ENCODE data around the gene HMGXB3.

Gene HMGXB3

GRCh38 chr5:150033334-150033733, 32.8 kb downstream of the HMGXB3 start:
- no peaks in the 10 kb centered on the region for H3K27me3 ChIP-seq (ENCODE audit: low read length)
- peaks cover 38% of the 10 kb centered on the region for H3K36me3 ChIP-seq (ENCODE audit: low read length)
- H3K4me2 ChIP-seq (ENCODE audit: low read depth, low read length, poor library complexity, severe bottlenecking): no peak overlapping the region
- no peak overlapping the region for H3K9ac ChIP-seq (ENCODE audit: low read length)
- no peaks in the 10 kb centered on the region for H3K79me2 ChIP-seq (ENCODE audit: insufficient read depth, low read length)
- no peaks in the 10 kb centered on the region for H3K9me3 ChIP-seq (ENCODE audit: insufficient read depth, low read length)
- H3K9me2 ChIP-seq (replicated peaks; ENCODE audit: insufficient read depth, low read length): no peaks in the 10 kb centered on the region
- H4K20me1 ChIP-seq (ENCODE audit: low read depth, low read length): no peaks in the 10 kb centered on the region
- H2AFZ ChIP-seq (ENCODE audit: low read depth, low read length, severe bottlenecking): no peak overlapping the region
- TF ChIP-seq CTCF (IDR thresholded peaks at IDR 0.05; ENCODE audit: insufficient read depth, low read length, poor library complexity, severe bottlenecking) (no peak), EZH2phosphoT487 (conservative IDR thresholded peaks at IDR 0.05; ENCODE audit: low read length) (no peak)
- no peak overlapping the region for H3K27ac ChIP-seq (ENCODE audit: low read depth, low read length)
- H3F3A ChIP-seq (ENCODE audit: insufficient read depth): no peaks in the 10 kb centered on the region; the same call in 1 of the 2 replicates
- H3K4me3 ChIP-seq (ENCODE audit: insufficient read depth, low read length, poor library complexity, severe bottlenecking): no peak overlapping the region

GRCh38 chr5:150034662-150035061, 34.1 kb downstream of the HMGXB3 start:
- Histone ChIP-seq H3K27ac (ENCODE audit: low read depth, low read length) (no peak overlapping the region), H3F3A (ENCODE audit: insufficient read depth) (no peaks in the 10 kb centered on the region; the same call in 1 of the 2 replicates), H3K9me2 (replicated peaks; ENCODE audit: insufficient read depth, low read length) (no peaks in the 10 kb centered on the region), H3K79me2 (ENCODE audit: insufficient read depth, low read length) (no peaks in the 10 kb centered on the region), H3K4me2 (ENCODE audit: low read depth, low read length, poor library complexity, severe bottlenecking) (no peak overlapping the region), H3K36me3 (ENCODE audit: low read length) (peaks cover 41% of the 10 kb centered on the region; the same call in 1 of the 2 replicates), H3K27me3 (ENCODE audit: low read length) (no peaks in the 10 kb centered on the region), H3K9ac (ENCODE audit: low read length) (no peak overlapping the region), H4K20me1 (ENCODE audit: low read depth, low read length) (no peaks in the 10 kb centered on the region), H2AFZ (ENCODE audit: low read depth, low read length, severe bottlenecking) (no peak overlapping the region), H3K4me3 (ENCODE audit: insufficient read depth, low read length, poor library complexity, severe bottlenecking) (no peak overlapping the region), H3K9me3 (ENCODE audit: insufficient read depth, low read length) (no peaks in the 10 kb centered on the region)
- TF ChIP-seq EZH2phosphoT487 (conservative IDR thresholded peaks at IDR 0.05; ENCODE audit: low read length): no peak
- TF ChIP-seq CTCF (IDR thresholded peaks at IDR 0.05; ENCODE audit: insufficient read depth, low read length, poor library complexity, severe bottlenecking): no peak

- H3K4me3 ChIP-seq (ENCODE audit: insufficient read depth, low read length, poor library complexity, severe bottlenecking): no peak overlapping the region
- no peaks in the 10 kb centered on the region for H3K27me3 ChIP-seq (ENCODE audit: low read length)
- H3K36me3 ChIP-seq (ENCODE audit: low read length): peaks cover 42% of the 10 kb centered on the region; the same call in 1 of the 2 replicates
- no peak overlapping the region for H3K27ac ChIP-seq (ENCODE audit: low read depth, low read length)
- H3K4me2 ChIP-seq (ENCODE audit: low read depth, low read length, poor library complexity, severe bottlenecking): no peak overlapping the region
- no peaks in the 10 kb centered on the region for H4K20me1 ChIP-seq (ENCODE audit: low read depth, low read length)
- H3K9ac ChIP-seq (ENCODE audit: low read length): no peak overlapping the region
- H3K9me3 ChIP-seq (ENCODE audit: insufficient read depth, low read length): no peaks in the 10 kb centered on the region
- H3K79me2 ChIP-seq (ENCODE audit: insufficient read depth, low read length): no peaks in the 10 kb centered on the region
- TF ChIP-seq EZH2phosphoT487 (conservative IDR thresholded peaks at IDR 0.05; ENCODE audit: low read length): no peak
- TF ChIP-seq CTCF (IDR thresholded peaks at IDR 0.05; ENCODE audit: insufficient read depth, low read length, poor library complexity, severe bottlenecking): no peak
- H3F3A ChIP-seq (ENCODE audit: insufficient read depth): no peaks in the 10 kb centered on the region; the same call in 1 of the 2 replicates
- no peaks in the 10 kb centered on the region for H3K9me2 ChIP-seq (replicated peaks; ENCODE audit: insufficient read depth, low read length)
- H2AFZ ChIP-seq (ENCODE audit: low read depth, low read length, severe bottlenecking): no peak overlapping the region
Observed at GRCh38 chr5:150035139-150035895, 34.8 kb downstream of the HMGXB3 start.
